Activated CD8-positive, alpha-beta memory T cell treated with anti-CD3 and anti-CD28 coated beads, Interleukin-2, amount 10 ng/mL, durations not matched to agents 7 days and 5 days (primary cell): ENCODE results near the gene PRSS8. TPM values are rescaled to one million over a fixed set of nuclear protein-coding genes. Genes with fewer than 3 reads are reported as not detected.
A peak's percentile ranks its signal among the peaks of the same experiment; 100 is the strongest.
"Not testable (repeated sequence)": the region's sequence is repeated elsewhere in the genome, so short reads cannot be mapped to it uniquely, and the experiment has no call there.

ENCODE experiments used
- ATAC-seq: fragments of 150-1000 bp; cut with Tn5 transposase; one replicate; pipeline ENCODE4 v1.10.0; 2021; ENCODE audit warnings: moderate library complexity
- CTCF ChIA-PET: fragments of 350-600 bp; sonication (Branson Sonifier 250); formaldehyde crosslinking; loops from one replicate; lab custom pipeline; 2021; ENCODE audit warnings: antibody characterized with exemption; lab: Charles Lee
- DNase-seq: peaks from one replicate; pipeline ENCODE4 v3.0.0-alpha.2; 2020
- H3K27ac Mint-ChIP-seq: one replicate; pipeline ENCODE4 v1.8.0; 2021; ENCODE audit warnings: mild to moderate bottlenecking, mixed read lengths
- H3K27me3 Mint-ChIP-seq: one replicate; pipeline ENCODE4 v1.8.0; 2021; ENCODE audit warnings: mixed read lengths
- H3K36me3 Mint-ChIP-seq: one replicate; pipeline ENCODE4 v1.8.0; 2021; ENCODE audit warnings: mild to moderate bottlenecking, mixed read lengths
- H3K4me1 Mint-ChIP-seq: one replicate; pipeline ENCODE4 v1.8.0; 2021; ENCODE audit warnings: mixed read lengths
- H3K4me3 Mint-ChIP-seq: one replicate; pipeline ENCODE4 v1.8.0; 2021; ENCODE audit warnings: mild to moderate bottlenecking, moderate library complexity, mixed read lengths
- H3K9me3 Mint-ChIP-seq: one replicate; pipeline ENCODE4 v1.8.0; 2022; ENCODE audit warnings: low read depth, mixed read lengths
- total RNA-seq, 2 experiments: library from RNA; stranded (reverse); gene quantifications; one replicate each; pipeline ENCODE4 v1.2.3, GENCODE V29; 2021

Gene PRSS8
- not detected for total RNA-seq

DNA sequence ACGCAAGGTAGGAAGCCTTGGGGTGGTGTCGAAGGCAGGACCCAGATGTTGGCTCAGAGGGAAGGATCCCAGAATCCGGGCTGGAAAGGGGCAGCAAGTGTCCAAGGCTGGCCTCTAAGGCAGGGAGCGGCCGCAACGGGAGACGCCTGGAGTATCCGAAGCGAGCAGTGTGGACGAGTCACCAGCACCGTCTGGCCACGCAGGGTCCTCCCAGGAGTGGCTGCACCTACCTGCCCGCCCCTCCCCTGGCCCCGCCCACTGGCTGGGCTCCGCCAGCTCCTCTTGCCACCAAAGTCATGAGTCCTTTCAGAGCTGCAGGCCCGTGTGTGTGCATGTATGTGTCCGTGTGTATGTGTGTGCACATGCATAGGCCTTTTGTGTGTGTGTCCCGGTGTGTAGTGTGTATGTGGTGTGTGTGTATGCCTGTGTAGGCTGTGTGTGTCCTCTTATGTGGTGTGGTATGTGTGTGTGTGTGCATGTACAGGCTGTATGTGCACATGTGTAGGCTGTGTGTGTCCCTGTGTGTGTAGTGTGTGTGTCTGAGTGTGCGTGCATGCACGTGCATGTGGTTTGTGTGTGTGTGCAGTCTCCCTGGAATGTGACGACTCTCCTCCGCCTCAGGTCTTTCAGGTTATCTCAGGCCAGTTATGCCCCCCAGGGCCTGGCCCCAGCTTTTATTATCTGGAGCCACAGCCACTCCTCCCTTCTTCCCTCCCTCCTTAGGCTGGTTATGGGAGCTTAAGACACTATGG lies at the start of gene PRSS8:
Gene PRSS8 (minus strand): TSS at position 193 of the 752 bp plus-strand sequence. CDS start 229 bp downstream, outside the sequence.
- ATAC-seq (no peak), DNase-seq (no peak)
- no peak within 1 kb of the TSS for H3K27ac Mint-ChIP-seq
- H3K27me3 Mint-ChIP-seq = no peaks in the 10 kb centered on the region
- no peak within 1 kb of the TSS for H3K4me3 Mint-ChIP-seq
- CTCF ChIA-PET = interaction anchor here (1.6 kb wide), 1 partner anchor 152 kb away, joined by 3 read pairs; no protein-coding TSS in a partner anchor
- no peaks in the 10 kb centered on the region for H3K36me3 Mint-ChIP-seq
- peaks cover 2% of the 10 kb centered on the region for H3K4me1 Mint-ChIP-seq
- H3K9me3 Mint-ChIP-seq = no peaks in the 10 kb centered on the region

DNA sequence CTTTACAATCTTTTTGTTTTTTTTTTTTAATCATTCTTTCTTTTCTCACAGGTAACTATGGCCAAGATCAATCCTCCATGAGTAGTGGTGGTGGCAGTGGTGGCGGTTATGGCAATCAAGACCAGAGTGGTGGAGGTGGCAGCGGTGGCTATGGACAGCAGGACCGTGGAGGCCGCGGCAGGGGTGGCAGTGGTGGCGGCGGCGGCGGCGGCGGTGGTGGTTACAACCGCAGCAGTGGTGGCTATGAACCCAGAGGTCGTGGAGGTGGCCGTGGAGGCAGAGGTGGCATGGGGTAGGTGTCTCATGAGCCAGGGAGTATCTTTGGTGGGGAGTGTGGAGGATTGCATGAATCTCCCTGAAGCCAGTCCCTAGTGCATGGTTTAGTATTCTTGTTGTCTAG lies 49.4 kb upstream of the PRSS8 start:
- no peaks in the 10 kb centered on the region for H3K9me3 Mint-ChIP-seq
- H3K36me3 Mint-ChIP-seq = peaks cover 90% of the 10 kb centered on the region
- peaks cover 76% of the 10 kb centered on the region for H3K4me1 Mint-ChIP-seq
- H3K4me3 Mint-ChIP-seq = peak overlapping the region; percentile 6
- H3K27ac Mint-ChIP-seq = peak overlapping the region; percentile 64
- CTCF ChIA-PET = interaction anchor here (0.6 to 1.4 kb wide), 2 partner anchors 252 to 259 kb away, joined by 3 read pairs; no protein-coding TSS in a partner anchor
- DNase-seq (no peak), ATAC-seq (no peak)
- H3K27me3 Mint-ChIP-seq = peaks cover 1% of the 10 kb centered on the region

DNA sequence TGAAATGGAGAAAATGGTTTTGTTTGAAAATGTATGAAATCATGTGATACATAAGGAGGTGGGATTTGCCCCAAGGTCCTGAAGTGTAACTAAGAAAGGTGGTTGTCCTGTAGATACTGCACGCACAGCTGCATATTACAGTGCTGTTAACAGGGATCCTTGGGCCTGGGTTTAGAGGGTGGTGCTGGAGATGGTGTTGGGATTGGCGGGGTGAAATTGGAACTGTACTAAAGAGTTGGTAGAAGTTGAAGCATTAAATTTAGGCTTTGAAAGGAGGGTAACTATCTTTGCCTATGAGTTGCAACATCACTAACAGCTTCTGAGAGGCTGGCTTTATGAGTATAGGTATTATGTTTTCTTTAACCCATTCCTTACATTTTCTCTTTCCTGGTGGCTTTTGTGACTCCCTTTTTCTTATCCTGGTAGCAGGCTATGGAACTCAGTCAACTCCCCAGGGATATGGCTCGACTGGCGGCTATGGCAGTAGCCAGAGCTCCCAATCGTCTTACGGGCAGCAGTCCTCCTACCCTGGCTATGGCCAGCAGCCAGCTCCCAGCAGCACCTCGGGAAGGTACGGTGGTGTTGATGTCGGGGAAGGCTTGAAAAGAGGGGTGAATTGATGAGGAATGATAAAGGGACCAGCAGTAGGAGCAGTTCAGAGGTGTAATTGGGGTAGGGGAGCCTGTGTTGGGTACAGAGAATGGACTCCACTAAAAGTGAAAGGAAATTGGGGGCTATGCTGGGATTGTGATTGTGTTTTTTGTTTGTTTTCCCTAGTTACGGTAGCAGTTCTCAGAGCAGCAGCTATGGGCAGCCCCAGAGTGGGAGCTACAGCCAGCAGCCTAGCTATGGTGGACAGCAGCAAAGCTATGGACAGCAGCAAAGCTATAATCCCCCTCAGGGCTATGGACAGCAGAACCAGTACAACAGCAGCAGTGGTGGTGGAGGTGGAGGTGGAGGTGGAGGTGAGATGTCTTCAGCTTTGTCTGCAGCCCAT lies 48.2 kb upstream of the PRSS8 start:
- peaks cover 70% of the 10 kb centered on the region for H3K4me1 Mint-ChIP-seq
- DNase-seq (no peak), ATAC-seq (no peak)
- peak overlapping the region; percentile 91 for H3K4me3 Mint-ChIP-seq
- H3K27ac Mint-ChIP-seq = peak overlapping the region; percentile 50
- H3K36me3 Mint-ChIP-seq = peaks cover 79% of the 10 kb centered on the region
- CTCF ChIA-PET = interaction anchor here (1.3 to 2.6 kb wide), 3 partner anchors 41 to 260 kb away, joined by 3 to 14 read pairs (median 4); no protein-coding TSS in a partner anchor
- H3K27me3 Mint-ChIP-seq = peaks cover 2% of the 10 kb centered on the region
- H3K9me3 Mint-ChIP-seq = no peaks in the 10 kb centered on the region

DNA sequence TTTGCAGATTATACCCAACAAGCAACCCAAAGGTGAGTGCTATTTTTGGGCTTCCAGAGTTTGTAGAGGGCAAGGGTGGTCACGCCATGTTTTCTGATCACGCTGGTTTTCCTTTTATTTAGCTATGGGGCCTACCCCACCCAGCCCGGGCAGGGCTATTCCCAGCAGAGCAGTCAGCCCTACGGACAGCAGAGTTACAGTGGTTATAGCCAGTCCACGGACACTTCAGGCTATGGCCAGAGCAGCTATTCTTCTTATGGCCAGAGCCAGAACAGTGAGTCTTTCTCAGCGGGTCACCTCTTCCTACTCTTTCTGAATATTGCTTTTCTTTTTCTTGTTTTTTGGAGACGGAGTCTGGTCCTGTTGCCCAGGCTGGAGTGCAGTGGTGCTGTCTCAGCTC lies 46.9 kb upstream of the PRSS8 start:
- peaks cover 69% of the 10 kb centered on the region for H3K4me1 Mint-ChIP-seq
- H3K36me3 Mint-ChIP-seq = peaks cover 65% of the 10 kb centered on the region
- H3K27ac Mint-ChIP-seq = peak overlapping the region; percentile 96
- peaks cover 2% of the 10 kb centered on the region for H3K27me3 Mint-ChIP-seq
- DNase-seq (no peak), ATAC-seq (no peak)
- peak overlapping the region; percentile 91 for H3K4me3 Mint-ChIP-seq
- CTCF ChIA-PET = interaction anchor here (0.7 to 2.6 kb wide), 3 partner anchors 27 to 260 kb away, joined by 3 to 14 read pairs (median 3); partner anchors contain the start of gene ZNF843
- H3K9me3 Mint-ChIP-seq = no peaks in the 10 kb centered on the region

DNA sequence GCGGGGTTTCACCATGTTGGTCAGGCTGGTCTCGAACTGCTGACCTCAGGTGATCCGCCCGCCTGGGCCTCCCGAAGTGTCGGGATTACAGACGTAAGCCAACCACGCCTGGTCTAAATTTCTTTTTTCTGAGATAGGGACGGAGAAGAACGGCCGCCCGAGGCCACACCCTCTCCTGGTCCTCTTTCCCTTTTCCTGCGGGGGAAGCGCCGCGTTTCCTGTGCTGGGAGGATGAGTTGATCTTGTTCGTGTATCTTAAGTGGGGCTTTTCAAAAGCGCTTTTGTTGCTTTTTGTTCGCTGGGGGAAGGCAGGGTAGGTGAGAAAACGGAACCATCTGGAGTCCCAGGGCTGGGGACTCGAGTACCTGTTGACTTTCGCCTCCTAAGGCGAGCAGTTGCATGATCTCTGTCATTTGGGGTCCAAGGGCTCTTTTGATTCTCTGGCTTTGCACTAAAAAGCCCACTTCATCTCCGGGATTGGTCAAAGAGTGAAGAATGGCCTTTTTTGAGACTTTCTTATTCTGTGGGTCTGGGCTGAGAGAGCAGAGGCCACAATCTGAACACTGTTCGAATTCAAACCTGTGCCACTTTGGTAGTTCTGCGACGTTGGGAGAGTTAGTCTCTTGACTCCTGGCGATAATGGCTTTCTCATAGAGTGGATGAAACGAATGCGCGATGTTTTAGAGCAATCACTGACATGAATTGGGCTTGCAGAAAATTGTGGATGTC lies 45.7 kb upstream of the PRSS8 start:
- Mint-ChIP-seq H3K27ac (peak overlapping the region; percentile 96), H3K9me3 (no peaks in the 10 kb centered on the region), H3K4me3 (peak overlapping the region; percentile 91), H3K27me3 (peaks cover 2% of the 10 kb centered on the region), H3K36me3 (peaks cover 54% of the 10 kb centered on the region), H3K4me1 (peaks cover 68% of the 10 kb centered on the region)
- peak; percentile 1 for ATAC-seq
- DNase-seq = peak; percentile 63
- CTCF ChIA-PET = interaction anchor here (0.6 to 2.1 kb wide), 4 partner anchors 39 to 692 kb away, joined by 3 to 7 read pairs (median 3); partner anchors contain the start of gene ZNF267

DNA sequence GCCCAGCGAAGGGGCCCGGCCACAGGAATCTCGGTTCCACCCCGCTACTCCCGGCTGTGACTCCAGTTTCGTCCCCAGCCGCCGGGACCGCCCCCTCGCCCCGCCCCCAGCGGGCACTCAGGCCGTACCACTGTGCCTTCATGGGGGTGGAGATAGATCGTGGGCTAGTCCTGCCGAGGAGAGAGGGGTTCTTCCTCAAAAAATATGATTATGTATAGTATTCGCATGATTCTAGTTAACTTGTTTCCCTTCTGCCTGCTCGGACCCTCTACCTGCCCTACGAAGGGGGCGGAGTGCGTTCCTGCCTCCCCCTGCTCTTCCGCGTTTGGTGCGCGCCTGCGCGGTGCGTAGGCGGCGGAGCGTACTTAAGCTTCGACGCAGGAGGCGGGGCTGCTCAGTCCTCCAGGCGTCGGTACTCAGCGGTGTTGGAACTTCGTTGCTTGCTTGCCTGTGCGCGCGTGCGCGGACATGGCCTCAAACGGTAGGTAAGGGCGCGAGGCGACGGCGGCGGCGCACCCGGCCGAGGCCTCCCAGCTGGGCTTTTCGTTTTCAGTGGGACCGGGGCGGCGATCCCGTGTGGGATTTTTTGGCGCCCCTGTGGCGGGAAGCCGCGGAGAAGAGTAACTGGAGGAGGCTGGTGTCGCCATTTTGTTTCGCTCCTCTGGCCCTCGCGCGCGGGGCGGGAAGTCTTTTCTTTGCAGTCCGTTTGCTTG lies 44.4 kb upstream of the PRSS8 start, which contains the start of gene FUS:
Gene FUS (plus strand): TSS at position 393 of the 713 bp plus-strand sequence. CDS start 76 bp downstream, at position 469.
- Mint-ChIP-seq H3K36me3 (peaks cover 40% of the 10 kb centered on the region), H3K4me3 (peak within 1 kb of the TSS; percentile 91), H3K4me1 (peaks cover 55% of the 10 kb centered on the region), H3K27ac (peak within 1 kb of the TSS; percentile 96), H3K27me3 (peaks cover 2% of the 10 kb centered on the region), H3K9me3 (no peaks in the 10 kb centered on the region)
- CTCF ChIA-PET = interaction anchor here (0.8 to 2.1 kb wide), 7 partner anchors 18 to 694 kb away, joined by 3 to 8 read pairs (median 4); partner anchors contain the start of gene ZNF267
- ATAC-seq = peak; percentile 60
- peak; percentile 91 for DNase-seq

DNA sequence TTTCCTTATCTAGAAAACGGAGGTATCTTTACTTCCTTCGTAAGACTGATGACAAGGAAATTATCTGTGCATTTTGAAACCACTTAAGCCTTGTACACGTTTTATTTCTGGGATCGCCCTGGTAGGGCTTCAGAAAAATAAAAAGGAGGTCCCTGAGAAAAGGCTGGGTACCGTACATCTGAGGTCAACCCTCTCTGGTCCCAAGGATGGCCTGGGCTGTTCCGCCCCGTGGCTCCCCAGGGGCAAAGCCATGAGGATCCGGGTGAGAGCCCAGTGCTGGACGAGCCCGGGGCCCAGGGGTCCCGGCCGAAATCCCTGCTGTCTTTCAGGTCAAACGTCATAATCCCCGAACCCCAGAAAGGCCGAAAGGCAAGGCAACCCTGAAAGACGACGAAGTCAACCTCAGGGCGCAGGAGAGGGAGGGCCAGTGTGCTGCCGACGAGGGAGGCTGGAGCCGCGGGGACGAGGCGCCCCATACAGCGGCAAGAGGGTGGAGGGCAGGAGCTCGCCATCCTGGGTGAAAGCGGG lies 43.8 kb upstream of the PRSS8 start:
- no peaks in the 10 kb centered on the region for H3K9me3 Mint-ChIP-seq
- H3K4me3 Mint-ChIP-seq = peak overlapping the region; percentile 91
- DNase-seq (no peak), ATAC-seq (no peak)
- CTCF ChIA-PET = interaction anchor here (0.7 to 2.1 kb wide), 4 partner anchors 22 to 281 kb away, joined by 3 to 8 read pairs (median 6); no protein-coding TSS in a partner anchor
- peak overlapping the region; percentile 96 for H3K27ac Mint-ChIP-seq
- peaks cover 36% of the 10 kb centered on the region for H3K36me3 Mint-ChIP-seq
- peaks cover 5% of the 10 kb centered on the region for H3K27me3 Mint-ChIP-seq
- peaks cover 51% of the 10 kb centered on the region for H3K4me1 Mint-ChIP-seq

DNA sequence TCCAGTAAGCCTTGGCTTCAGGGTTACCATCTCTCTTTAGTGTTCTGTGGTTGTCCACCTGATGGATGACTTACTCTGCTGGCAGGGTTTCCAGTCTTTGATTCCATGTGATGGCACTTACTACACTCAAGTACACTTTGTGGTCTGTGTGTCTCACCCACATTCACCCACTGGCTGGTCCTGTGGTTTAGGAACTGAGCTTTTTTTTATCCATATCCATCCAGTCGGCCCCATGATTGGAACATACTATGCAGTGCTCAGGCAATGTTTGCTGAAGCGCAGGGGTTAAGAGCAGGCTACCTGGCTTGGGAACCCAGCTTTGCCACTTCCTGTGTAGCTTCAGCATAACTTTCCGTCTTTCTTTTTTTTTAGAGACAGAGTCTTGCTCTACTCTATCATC lies 41.6 kb upstream of the PRSS8 start:
- H3K27me3 Mint-ChIP-seq = peaks cover 5% of the 10 kb centered on the region
- DNase-seq (peak; percentile 77), ATAC-seq (peak; percentile 5)
- CTCF ChIA-PET = interaction anchor here (0.8 to 2.3 kb wide), 7 partner anchors 14 to 279 kb away, joined by 3 to 19 read pairs (median 3); partner anchors contain the start of gene KAT8
- H3K4me1 Mint-ChIP-seq = peaks cover 30% of the 10 kb centered on the region
- peaks cover 15% of the 10 kb centered on the region for H3K36me3 Mint-ChIP-seq
- H3K9me3 Mint-ChIP-seq = no peaks in the 10 kb centered on the region
- H3K27ac Mint-ChIP-seq = peak overlapping the region; percentile 77
- peak overlapping the region; percentile 46 for H3K4me3 Mint-ChIP-seq

DNA sequence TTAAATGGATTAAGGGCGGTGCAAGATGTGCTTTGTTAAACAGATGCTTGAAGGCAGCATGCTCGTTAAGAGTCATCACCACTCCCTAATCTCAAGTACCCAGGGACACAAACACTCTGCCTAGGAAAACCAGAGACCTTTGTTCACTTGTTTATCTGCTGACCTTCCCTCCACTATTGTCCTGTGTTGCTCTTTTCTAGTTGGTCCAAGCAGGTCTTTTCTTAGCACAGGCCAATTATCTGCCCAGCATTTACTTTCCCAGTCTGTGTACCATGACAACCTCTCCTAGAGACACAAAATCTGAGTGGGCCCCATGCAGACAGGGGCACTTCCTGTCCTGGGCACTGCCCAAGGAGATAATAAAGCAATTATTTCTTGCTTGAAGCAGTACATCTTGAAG lies 34.5 kb upstream of the PRSS8 start:
- H3K27ac Mint-ChIP-seq, CTCF ChIA-PET, H3K4me1 Mint-ChIP-seq, ATAC-seq, H3K36me3 Mint-ChIP-seq, H3K27me3 Mint-ChIP-seq, DNase-seq, H3K9me3 Mint-ChIP-seq, H3K4me3 Mint-ChIP-seq: not testable (repeated sequence)

DNA sequence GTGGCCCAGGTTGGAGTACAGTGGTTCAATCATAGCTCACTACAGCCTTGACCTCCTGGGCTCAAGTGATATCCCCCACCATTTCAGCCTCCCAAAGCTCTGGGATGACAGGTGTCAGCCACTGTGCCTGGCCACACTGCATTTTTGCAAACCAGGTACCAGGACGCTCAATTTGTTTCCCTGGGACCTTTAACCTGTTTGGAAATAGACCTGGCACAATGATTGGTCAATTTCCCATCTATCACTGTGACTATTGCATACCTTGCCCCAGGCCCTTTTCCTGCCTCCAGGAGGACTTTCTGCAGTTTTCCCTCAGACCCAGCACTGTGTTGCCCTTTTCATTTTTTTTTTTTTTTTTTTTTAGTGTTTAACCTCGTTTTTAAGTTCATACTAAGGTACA lies 33.3 kb upstream of the PRSS8 start:
- ATAC-seq (no peak), DNase-seq (no peak)
- no peaks in the 10 kb centered on the region for H3K36me3 Mint-ChIP-seq
- CTCF ChIA-PET = no interaction called here
- H3K9me3 Mint-ChIP-seq = no peaks in the 10 kb centered on the region
- H3K27ac Mint-ChIP-seq = no peak overlapping the region
- no peak overlapping the region for H3K4me3 Mint-ChIP-seq
- H3K27me3 Mint-ChIP-seq = no peaks in the 10 kb centered on the region
- H3K4me1 Mint-ChIP-seq = peaks cover 2% of the 10 kb centered on the region

DNA sequence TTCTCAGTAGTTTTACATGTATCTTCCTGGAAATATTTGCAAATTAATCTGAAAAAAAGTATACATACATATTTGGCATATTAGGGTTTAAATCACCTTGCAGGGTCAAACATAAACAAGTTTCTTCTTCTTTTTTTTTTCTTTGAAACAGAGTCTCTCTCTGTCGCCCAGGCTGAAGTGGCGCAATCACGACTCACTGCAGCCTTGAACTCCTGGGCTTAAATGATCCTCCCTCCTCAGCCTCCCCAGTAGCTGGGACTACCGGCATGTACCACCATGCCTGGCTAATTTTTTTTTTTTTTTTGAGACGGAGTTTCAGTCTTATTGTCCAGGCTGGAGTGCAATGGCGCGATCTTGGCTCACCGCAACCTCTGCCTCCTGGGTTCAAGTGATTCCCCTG lies 31.8 kb upstream of the PRSS8 start:
- CTCF ChIA-PET = interaction anchor here (0.9 kb wide), 1 partner anchor 43 kb away, joined by 3 read pairs; no protein-coding TSS in a partner anchor

More for the DNA sequence above, 31.8 kb upstream of the PRSS8 start:
- no peaks in the 10 kb centered on the region for H3K27me3 Mint-ChIP-seq
- no peak for ATAC-seq
- H3K9me3 Mint-ChIP-seq = no peaks in the 10 kb centered on the region
- no peak overlapping the region for H3K4me3 Mint-ChIP-seq
- no peaks in the 10 kb centered on the region for H3K36me3 Mint-ChIP-seq
- DNase-seq = no peak
- no peak overlapping the region for H3K27ac Mint-ChIP-seq
- H3K4me1 Mint-ChIP-seq = peaks cover 2% of the 10 kb centered on the region
